Naive B cell (primary cell): ENCODE data around the gene SMIM24. TPM values are rescaled to one million over a fixed set of nuclear protein-coding genes. Genes with fewer than 3 reads are reported as not detected.
"Not testable (repeated sequence)": the region's sequence is repeated elsewhere in the genome, so short reads cannot be mapped to it uniquely, and the experiment has no call there.

Experiments used
- ATAC-seq, 2 donors: fragments of 150-1000 bp; cut with Tn5 transposase; 2 replicates each; pipeline ENCODE4 v1.10.0; 2021; ENCODE audit warnings: low read depth in 2 of 2, mild to moderate bottlenecking in 2 of 2, moderate library complexity in 2 of 2
- DNase-seq: peaks from one replicate; pipeline ENCODE4 v3.0.0; 2022
- H3K27ac Mint-ChIP-seq, 6 donors: one replicate each; pipeline ENCODE4 v1.8.0; 2020 to 2022; ENCODE audit warnings: mild to moderate bottlenecking in 6 of 6, mixed read lengths in 6 of 6, moderate library complexity in 5 of 6, inconsistent platforms in 2 of 6
- H3K27me3 Mint-ChIP-seq, 3 donors: one replicate each; pipeline ENCODE4 v1.8.0; 2021 to 2022; ENCODE audit warnings: mixed read lengths in 3 of 3, mild to moderate bottlenecking in 1 of 3
- H3K36me3 Mint-ChIP-seq, 2 donors: one replicate each; pipeline ENCODE4 v1.8.0; 2020 to 2022; ENCODE audit warnings: mixed read lengths in 2 of 2, inconsistent platforms in 1 of 2, mild to moderate bottlenecking in 1 of 2
- H3K4me1 Mint-ChIP-seq, 3 donors: one replicate each; pipeline ENCODE4 v1.8.0; 2020 to 2022; ENCODE audit warnings: mixed read lengths in 3 of 3, inconsistent platforms in 1 of 3, mild to moderate bottlenecking in 1 of 3, moderate library complexity in 1 of 3
- H3K4me3 Mint-ChIP-seq, 8 donors: one replicate each; pipeline ENCODE4 v1.8.0; 2020 to 2022; ENCODE audit warnings: mild to moderate bottlenecking in 8 of 8, mixed read lengths in 8 of 8, moderate library complexity in 8 of 8, inconsistent platforms in 2 of 8
- H3K9me3 Mint-ChIP-seq, 7 donors: one replicate each; pipeline ENCODE4 v1.8.0; 2020 to 2022; ENCODE audit warnings: mixed read lengths in 7 of 7, mild to moderate bottlenecking in 5 of 7, inconsistent platforms in 2 of 7, moderate library complexity in 1 of 7
- polyA plus RNA-seq, 6 donors: library from polyadenylated mRNA; unstranded; fragments of 300-500 nt; fragmentation: Illumina TruSeq; gene quantifications; one replicate each; pipeline ENCODE4 v1.2.3, GENCODE V29; 2021; ENCODE audit warnings: low read depth in 6 of 6

SMIM24 gene
- polyA plus RNA-seq, 6 donors from 2014 or later, result 0.50 to 1.2 (median 0.72) TPM; not detected in 2

- peak overlapping the region in 3 of 8 donors; percentile 15 to 71 (median 47) for H3K4me3 Mint-ChIP-seq
- ATAC-seq (no peak), DNase-seq (no peak)
- H3K36me3 Mint-ChIP-seq, result peaks cover 0 to 6% of the 10 kb centered on the region in 2 donors
- H3K9me3 Mint-ChIP-seq, result no peaks in the 10 kb centered on the region
- no peaks in the 10 kb centered on the region for H3K27me3 Mint-ChIP-seq
- peaks cover 33 to 41% (median 39%) of the 10 kb centered on the region in 3 donors for H3K4me1 Mint-ChIP-seq
- peak overlapping the region in 1 of 6 donors; percentile 51 for H3K27ac Mint-ChIP-seq
Measured at GRCh38 chr19:3431760-3432397, 48.4 kb downstream of the SMIM24 start.

DNA sequence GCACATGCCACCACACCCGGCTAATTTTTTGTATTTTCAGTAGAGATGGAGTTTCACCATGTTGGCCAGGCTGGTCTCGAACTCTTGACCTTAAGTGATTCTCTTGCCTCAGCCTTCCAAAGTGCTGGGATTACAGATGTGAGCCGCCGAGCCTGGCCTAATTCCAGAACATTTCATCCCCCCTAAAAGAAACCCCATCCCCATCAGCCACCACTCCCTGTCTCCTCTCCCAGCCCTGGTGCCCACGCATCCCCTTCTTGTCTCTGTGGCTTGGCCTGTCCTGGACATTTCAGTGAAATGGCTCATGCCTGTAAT, 50.0 kb downstream of the SMIM24 start:
- not testable (repeated sequence) for H3K36me3 Mint-ChIP-seq, ATAC-seq, DNase-seq, H3K9me3 Mint-ChIP-seq, H3K27ac Mint-ChIP-seq, H3K27me3 Mint-ChIP-seq
- H3K4me1 Mint-ChIP-seq, result peaks cover 28 to 34% (median 34%) of the 10 kb centered on the region in 3 donors
- peak overlapping the region in 2 of 8 donors; percentile 45 to 55 for H3K4me3 Mint-ChIP-seq

DNA sequence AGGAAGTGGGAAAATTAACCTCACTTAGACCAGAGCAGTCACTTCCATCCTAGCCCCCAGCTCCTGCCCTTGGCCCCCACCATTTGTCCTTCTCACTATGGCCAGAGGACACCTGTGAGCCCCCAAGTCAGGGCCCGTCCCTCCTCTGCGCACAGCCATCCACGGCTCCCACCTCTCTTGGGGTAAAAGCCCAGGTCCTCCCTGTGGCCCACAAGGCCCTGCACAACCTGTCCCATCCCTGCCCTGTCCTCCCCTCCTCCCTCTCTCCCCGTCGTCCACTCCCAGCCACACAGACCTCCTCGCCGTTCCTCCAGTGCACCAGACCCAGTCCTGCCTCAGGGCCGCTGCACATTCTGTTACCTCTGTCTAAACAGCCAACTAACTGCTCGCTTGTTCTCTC, 53.9 kb downstream of the SMIM24 start:
- Mint-ChIP-seq H3K27ac (peak overlapping the region in 2 of 6 donors; percentile 3 to 57), H3K4me1 (peaks cover 12 to 24% (median 23%) of the 10 kb centered on the region in 3 donors)

More for the DNA sequence above, 53.9 kb downstream of the SMIM24 start:
- Mint-ChIP-seq H3K9me3 (no peaks in the 10 kb centered on the region), H3K27me3 (no peaks in the 10 kb centered on the region), H3K36me3 (peaks cover 0 to 8% of the 10 kb centered on the region in 2 donors), H3K4me3 (no peak overlapping the region)
- ATAC-seq (no peak), DNase-seq (no peak)

Other genes starting within 250 kb of the SMIM24 start
- gene NFIC, start 113.9 kb downstream of the SMIM24 start, polyA plus RNA-seq, result 10 to 100 TPM in 1 of 6 donors, 1 to 10 TPM in 4, not detected in 1; 3.4 to 11.4 (median 5.3) TPM
- gene SMIM44, start 2.9 kb upstream of the SMIM24 start, polyA plus RNA-seq, result not detected
- 10 to 100 TPM in 2 of 6 donors, 1 to 10 TPM in 4; 6.6 to 11.5 (median 7.4) TPM for gene DOHH, start 20.1 kb upstream of the SMIM24 start, polyA plus RNA-seq
- 10 to 100 TPM in 4 of 6 donors, 1 to 10 TPM in 2; 5.8 to 20.0 (median 10.7) TPM for gene FZR1, start 25.8 kb upstream of the SMIM24 start, polyA plus RNA-seq
- under 1 TPM in 1 of 6 donors, not detected in 5; 0.56 TPM for gene TEKTIP1, start 58.6 kb upstream of the SMIM24 start, polyA plus RNA-seq
- gene MFSD12, start 77.1 kb upstream of the SMIM24 start, polyA plus RNA-seq, result 10 to 100 TPM; 19.1 to 37.6 (median 26.7) TPM
- 10 to 100 TPM; 36.4 to 46.9 (median 44.3) TPM for gene HMG20B, start 92.4 kb upstream of the SMIM24 start, polyA plus RNA-seq
- gene GIPC3, start 105.0 kb upstream of the SMIM24 start, polyA plus RNA-seq, result 1 to 10 TPM in 1 of 6 donors, under 1 TPM in 4, not detected in 1; 0.06 to 1.0 (median 0.21) TPM
- 10 to 100 TPM; 15.9 to 32.5 (median 22.7) TPM for gene TBXA2R, start 126.3 kb upstream of the SMIM24 start, polyA plus RNA-seq
- gene CACTIN, start 146.3 kb upstream of the SMIM24 start, polyA plus RNA-seq, result 10 to 100 TPM in 1 of 6 donors, 1 to 10 TPM in 5; 2.7 to 15.4 (median 7.9) TPM
- 10 to 100 TPM in 1 of 6 donors, 1 to 10 TPM in 4, under 1 TPM in 1; 0.41 to 13.4 (median 4.9) TPM for gene PIP5K1C, start 219.9 kb upstream of the SMIM24 start, polyA plus RNA-seq
- gene TJP3, start 227.9 kb upstream of the SMIM24 start, polyA plus RNA-seq, result 1 to 10 TPM in 5 of 6 donors, not detected in 1; 1.2 to 3.8 (median 2.0) TPM